Endodermal cell (in vitro differentiated cells): ENCODE measurements around the gene ADI1. TPM values are rescaled to one million over a fixed set of nuclear protein-coding genes. Genes with fewer than 3 reads are reported as not detected.
"Not testable (repeated sequence)": the region's sequence is repeated elsewhere in the genome, so short reads cannot be mapped to it uniquely, and the experiment has no call there.

Experiments
- DNase-seq: peaks from one replicate; pipeline ENCODE4 v3.0.0-alpha.2; 2017
- H3K27ac ChIP-seq: 2 replicates; pipeline ENCODE4 v1.5.1; 2013; ENCODE audit warnings: mild to moderate bottlenecking, low read depth, low read length, moderate library complexity
- H3K27me3 ChIP-seq: 2 replicates; pipeline ENCODE4 v1.6.1; 2013; ENCODE audit warnings: mild to moderate bottlenecking, low read length, moderate library complexity; ENCODE audit not compliant: insufficient read depth, control insufficient read depth, poor library complexity, severe bottlenecking
- H3K36me3 ChIP-seq: 2 replicates; pipeline ENCODE4 v1.7.0; 2013; ENCODE audit warnings: mild to moderate bottlenecking, low read length, moderate library complexity; ENCODE audit not compliant: control insufficient read depth, insufficient read depth
- H3K4me1 ChIP-seq: one replicate; pipeline ENCODE4 v1.7.0; 2013; ENCODE audit warnings: low read length; ENCODE audit not compliant: control insufficient read depth, insufficient read depth
- H3K4me3 ChIP-seq: 2 replicates; pipeline ENCODE4 v1.5.1; 2013; ENCODE audit warnings: mild to moderate bottlenecking, low read length, moderate library complexity
- H3K9ac ChIP-seq: 2 replicates; pipeline ENCODE4 v1.6.1; 2013; ENCODE audit warnings: mild to moderate bottlenecking, low read length, moderate library complexity; ENCODE audit not compliant: poor library complexity, severe bottlenecking; ENCODE audit errors: extremely low read depth
- H3K9me3 ChIP-seq: 2 replicates; pipeline ENCODE4 v1.6.1; 2013; ENCODE audit warnings: mild to moderate bottlenecking, low read length, moderate library complexity; ENCODE audit not compliant: control insufficient read depth
- H3K27ac Mint-ChIP-seq: 2 replicates; pipeline ENCODE4 v1.8.0; 2020; ENCODE audit warnings: mixed read lengths
- H3K27me3 Mint-ChIP-seq: 2 replicates; pipeline ENCODE4 v1.8.0; 2021; ENCODE audit warnings: mild to moderate bottlenecking, mixed read lengths; ENCODE audit not compliant: insufficient read depth
- H3K36me3 Mint-ChIP-seq: 2 replicates; pipeline ENCODE4 v1.8.0; 2020; ENCODE audit warnings: low read depth, mixed read lengths
- H3K4me1 Mint-ChIP-seq: 2 replicates; pipeline ENCODE4 v1.8.0; 2020; ENCODE audit warnings: mixed read lengths
- H3K4me3 Mint-ChIP-seq: 2 replicates; pipeline ENCODE4 v1.8.0; 2020; ENCODE audit warnings: mild to moderate bottlenecking, moderate library complexity, mixed read lengths
- H3K9me3 Mint-ChIP-seq: 2 replicates; pipeline ENCODE4 v1.8.0; 2020; ENCODE audit warnings: mild to moderate bottlenecking, mixed read lengths
- WGBS, 2 experiments: methylation state at CpG; one replicate each; pipeline versions ENCODE4 v1.1.5 to v1.1.7; 2013; ENCODE audit warnings: missing lambda C conversion rate in 2 of 2, mixed read lengths in 1 of 2; ENCODE audit not compliant: insufficient coverage in 1 of 2, insufficient read length in 1 of 2; 5-methylcytosine and 5-hydroxymethylcytosine counted together
- total RNA-seq, 2 donors: library from RNA; stranded (reverse); fragmentation: NEBNext Ultra II Directional in 1 of 2; extraction: Animal tissue kit (Norgen Biotek cat#: 25700) in 1 of 2; gene quantifications; 2 replicates in 1 of 2; 3 replicates in 1 of 2; pipeline ENCODE4 v1.2.1, GENCODE V29; 2021
- TF ChIP-seq, protein P1 (sequence below): fragments of 200-600 bp; sonication (generic); conservative IDR thresholded peaks from 2 replicates; pipeline ENCODE4 v1.5.0; 2021; ENCODE audit warnings: antibody characterized with exemption, mild to moderate bottlenecking

The ADI1 gene
- total RNA-seq, 2 donors from 2014 or later = 27.1 to 40.1 TPM

DNA sequence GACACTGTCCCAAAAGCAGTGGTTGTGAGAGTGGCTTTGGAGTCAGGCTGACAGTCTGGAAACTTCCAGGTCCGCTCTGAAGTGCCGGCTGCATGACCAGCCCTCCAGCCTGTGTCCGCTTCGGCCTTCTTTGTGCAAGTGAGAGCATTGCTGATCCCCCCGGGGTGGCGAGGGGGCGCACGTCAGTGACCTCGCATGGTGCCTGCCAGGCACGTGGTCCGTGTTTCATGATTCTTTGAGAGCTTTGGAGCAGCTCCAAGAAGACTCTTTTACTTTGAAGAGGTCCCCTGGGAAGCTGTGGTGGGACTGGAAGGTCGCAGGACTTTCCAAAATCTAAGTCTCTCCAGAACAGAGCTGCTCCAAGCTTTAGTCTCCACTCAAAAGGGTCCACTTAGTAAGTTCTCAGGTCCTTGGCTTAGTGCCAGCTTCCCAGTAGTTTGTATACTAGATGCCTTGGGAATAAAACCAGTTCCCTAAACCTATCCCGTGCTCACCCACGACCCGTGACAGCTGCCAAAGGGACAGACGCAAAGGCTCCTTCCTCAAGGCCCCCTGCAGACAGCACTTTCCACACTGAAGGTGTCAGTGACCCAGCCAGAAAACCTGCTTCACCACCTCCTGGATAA lies 68.8 kb downstream of the ADI1 start:
- Histone ChIP-seq H3K9me3 (no peaks in the 10 kb centered on the region), H3K36me3 (peaks cover 17% of the 10 kb centered on the region), H3K4me1 (no peaks in the 10 kb centered on the region), H3K9ac (no peak overlapping the region), H3K27ac (no peak overlapping the region), H3K4me3 (no peak overlapping the region), H3K27me3 (no peaks in the 10 kb centered on the region)
- Mint-ChIP-seq H3K36me3 (peaks cover 55% of the 10 kb centered on the region), H3K27me3 (no peaks in the 10 kb centered on the region), H3K4me1 (peaks cover 7% of the 10 kb centered on the region), H3K4me3 (no peak overlapping the region), H3K27ac (no peak overlapping the region), H3K9me3 (no peaks in the 10 kb centered on the region)
- TF ChIP-seq, protein P1, sequence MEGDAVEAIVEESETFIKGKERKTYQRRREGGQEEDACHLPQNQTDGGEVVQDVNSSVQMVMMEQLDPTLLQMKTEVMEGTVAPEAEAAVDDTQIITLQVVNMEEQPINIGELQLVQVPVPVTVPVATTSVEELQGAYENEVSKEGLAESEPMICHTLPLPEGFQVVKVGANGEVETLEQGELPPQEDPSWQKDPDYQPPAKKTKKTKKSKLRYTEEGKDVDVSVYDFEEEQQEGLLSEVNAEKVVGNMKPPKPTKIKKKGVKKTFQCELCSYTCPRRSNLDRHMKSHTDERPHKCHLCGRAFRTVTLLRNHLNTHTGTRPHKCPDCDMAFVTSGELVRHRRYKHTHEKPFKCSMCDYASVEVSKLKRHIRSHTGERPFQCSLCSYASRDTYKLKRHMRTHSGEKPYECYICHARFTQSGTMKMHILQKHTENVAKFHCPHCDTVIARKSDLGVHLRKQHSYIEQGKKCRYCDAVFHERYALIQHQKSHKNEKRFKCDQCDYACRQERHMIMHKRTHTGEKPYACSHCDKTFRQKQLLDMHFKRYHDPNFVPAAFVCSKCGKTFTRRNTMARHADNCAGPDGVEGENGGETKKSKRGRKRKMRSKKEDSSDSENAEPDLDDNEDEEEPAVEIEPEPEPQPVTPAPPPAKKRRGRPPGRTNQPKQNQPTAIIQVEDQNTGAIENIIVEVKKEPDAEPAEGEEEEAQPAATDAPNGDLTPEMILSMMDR = no peak
- WGBS, 2 experiments = 94 to 98% methylated on average over 12 to 16 of the region's 16 CpGs
- DNase-seq = peak; percentile 42

DNA sequence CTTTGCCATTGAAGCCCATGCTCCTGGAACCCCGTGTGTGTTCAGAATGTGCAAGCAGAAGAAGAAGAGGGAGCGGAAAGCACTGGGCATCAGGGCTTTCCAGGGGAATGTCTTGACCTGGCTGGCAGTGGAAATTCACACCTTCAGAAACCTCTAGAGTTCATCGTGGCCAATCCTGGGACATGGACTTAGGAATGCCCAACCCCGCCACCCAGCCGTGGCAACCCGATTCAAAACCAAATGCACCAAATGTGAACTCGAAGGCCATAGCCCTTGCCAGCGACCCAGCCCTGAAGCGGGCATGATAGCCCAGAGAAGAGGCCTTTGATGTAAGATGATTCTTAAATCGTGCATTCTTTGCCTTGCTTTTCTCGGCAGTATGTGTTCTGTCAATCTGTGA lies 69.4 kb downstream of the ADI1 start:
- H3K9me3 Mint-ChIP-seq = no peaks in the 10 kb centered on the region
- peaks cover 7% of the 10 kb centered on the region for H3K4me1 Mint-ChIP-seq
- peaks cover 23% of the 10 kb centered on the region for H3K36me3 ChIP-seq
- WGBS, 2 experiments = 93% methylated on average over 8 to 11 of the region's 11 CpGs
- no peak overlapping the region for H3K4me3 Mint-ChIP-seq
- no peaks in the 10 kb centered on the region for H3K9me3 ChIP-seq
- no peak overlapping the region for H3K27ac Mint-ChIP-seq
- no peaks in the 10 kb centered on the region for H3K4me1 ChIP-seq
- H3K27ac ChIP-seq = no peak overlapping the region
- DNase-seq = peak; percentile 20
- peaks cover 57% of the 10 kb centered on the region for H3K36me3 Mint-ChIP-seq
- TF ChIP-seq, protein P1 = no peak
- H3K27me3 Mint-ChIP-seq = no peaks in the 10 kb centered on the region
- H3K4me3 ChIP-seq = no peak overlapping the region
- no peaks in the 10 kb centered on the region for H3K27me3 ChIP-seq
- H3K9ac ChIP-seq = no peak overlapping the region

DNA sequence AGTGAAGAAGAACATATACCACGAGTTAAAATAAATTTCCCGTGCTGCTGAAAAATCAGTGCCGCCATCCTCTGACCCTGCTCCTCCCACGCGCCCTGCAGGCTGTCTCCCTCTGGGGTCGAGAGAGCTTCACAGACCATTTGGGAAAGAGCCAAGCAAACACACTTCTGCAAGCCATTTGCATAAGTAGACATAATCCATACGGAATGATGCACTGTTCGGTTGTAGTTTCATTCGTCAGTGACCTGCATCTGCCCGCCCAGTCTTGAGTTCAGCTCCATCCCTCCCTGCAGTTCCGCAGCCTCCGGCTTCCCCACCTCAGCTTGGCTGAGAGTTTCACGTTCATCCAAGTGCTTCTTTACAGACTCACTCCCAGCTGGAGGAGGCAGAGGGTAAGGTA lies 70.2 kb downstream of the ADI1 start:
- Mint-ChIP-seq H3K27me3 (no peaks in the 10 kb centered on the region), H3K9me3 (no peaks in the 10 kb centered on the region), H3K4me3 (no peak overlapping the region), H3K27ac (no peak overlapping the region), H3K4me1 (peaks cover 7% of the 10 kb centered on the region), H3K36me3 (peaks cover 62% of the 10 kb centered on the region)
- TF ChIP-seq, protein P1 = no peak
- WGBS, 2 experiments = 95% methylated on average over 12 to 13 of the region's 13 CpGs
- Histone ChIP-seq H3K4me1 (no peaks in the 10 kb centered on the region), H3K9ac (no peak overlapping the region), H3K27ac (no peak overlapping the region), H3K27me3 (no peaks in the 10 kb centered on the region), H3K36me3 (peaks cover 29% of the 10 kb centered on the region), H3K9me3 (no peaks in the 10 kb centered on the region), H3K4me3 (no peak overlapping the region)
- DNase-seq = peak; percentile 12

DNA sequence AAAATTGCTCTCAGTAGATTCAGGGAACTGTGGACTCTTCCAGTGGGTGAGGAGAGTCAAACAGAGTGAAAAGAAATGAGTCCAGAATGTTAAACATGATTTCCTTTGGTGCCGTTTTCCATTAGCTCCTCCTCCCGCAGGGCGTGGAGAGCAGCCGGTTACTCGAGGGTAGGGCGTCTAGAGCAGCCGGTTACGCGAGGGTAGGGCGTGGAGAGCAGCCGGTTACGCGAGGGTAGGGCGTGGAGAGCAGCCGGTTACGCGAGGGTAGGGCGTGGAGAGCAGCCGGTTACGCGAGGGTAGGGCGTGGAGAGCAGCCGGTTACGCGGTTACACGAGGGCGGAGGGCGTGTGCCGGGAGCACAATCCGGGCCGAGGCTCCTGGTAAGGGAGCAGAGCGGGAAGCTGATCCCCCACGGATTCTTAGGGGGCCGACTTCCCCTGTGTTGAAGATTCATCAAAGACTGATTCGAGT lies 70.9 kb downstream of the ADI1 start:
- H3K36me3 ChIP-seq = peaks cover 30% of the 10 kb centered on the region
- not testable (repeated sequence) for H3K27me3 ChIP-seq, H3K9me3 Mint-ChIP-seq, H3K27ac ChIP-seq, H3K27me3 Mint-ChIP-seq, H3K9ac ChIP-seq, H3K9me3 ChIP-seq, H3K4me1 ChIP-seq, H3K27ac Mint-ChIP-seq, H3K4me1 Mint-ChIP-seq, H3K4me3 Mint-ChIP-seq, H3K4me3 ChIP-seq
- 93 to 94% methylated on average over 17 to 35 of the region's 35 CpGs for WGBS, 2 experiments
- peaks cover 64% of the 10 kb centered on the region for H3K36me3 Mint-ChIP-seq
- DNase-seq = peak; percentile 32
